NK-92 treated with Interleukin-12 subunit alpha and Interleukin-12 subunit beta, amount 100 ng/mL, for 24 hours (cell line): Measurements from ENCODE around the gene ZDHHC23.

Source experiments
- DNase-seq: peaks from one replicate; lab custom pipeline; 2025; lab: John Stamatoyannopoulos, UW

Gene ZDHHC23, protein sequence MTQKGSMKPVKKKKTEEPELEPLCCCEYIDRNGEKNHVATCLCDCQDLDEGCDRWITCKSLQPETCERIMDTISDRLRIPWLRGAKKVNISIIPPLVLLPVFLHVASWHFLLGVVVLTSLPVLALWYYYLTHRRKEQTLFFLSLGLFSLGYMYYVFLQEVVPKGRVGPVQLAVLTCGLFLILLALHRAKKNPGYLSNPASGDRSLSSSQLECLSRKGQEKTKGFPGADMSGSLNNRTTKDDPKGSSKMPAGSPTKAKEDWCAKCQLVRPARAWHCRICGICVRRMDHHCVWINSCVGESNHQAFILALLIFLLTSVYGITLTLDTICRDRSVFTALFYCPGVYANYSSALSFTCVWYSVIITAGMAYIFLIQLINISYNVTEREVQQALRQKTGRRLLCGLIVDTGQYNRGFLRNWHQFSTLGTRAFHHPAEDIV

DNA sequence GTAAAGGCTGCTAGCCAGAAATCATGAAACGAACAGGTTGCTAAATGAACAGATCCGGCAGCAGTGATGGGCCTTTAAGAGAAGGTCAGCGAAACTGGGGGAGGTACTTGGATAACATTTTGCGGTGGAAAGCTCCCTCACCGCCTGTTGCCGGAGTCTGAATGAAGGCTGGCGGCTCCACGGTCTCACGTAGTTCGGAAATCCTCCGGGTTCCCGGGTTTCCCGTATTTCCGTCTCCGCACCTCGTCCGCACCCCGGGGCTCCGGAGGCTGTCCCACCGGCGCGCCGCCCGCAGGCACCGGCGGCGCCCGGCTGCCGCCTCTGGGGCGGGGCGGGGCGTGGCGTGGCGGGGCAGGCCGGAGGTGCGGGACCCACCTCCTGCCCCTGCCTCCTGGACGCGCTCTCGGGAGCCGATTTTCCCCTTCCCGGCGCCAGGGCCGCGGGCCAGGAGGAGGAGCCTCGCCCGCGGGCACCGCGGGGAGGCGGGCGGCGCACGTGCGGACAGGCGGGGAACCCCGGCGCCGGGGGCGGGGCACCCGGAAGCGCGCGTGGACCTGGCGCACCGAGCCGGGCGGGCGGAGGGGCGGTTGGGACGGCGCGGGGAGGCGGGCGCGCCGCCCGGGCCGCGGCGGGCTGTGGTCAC, at the start of gene ZDHHC23:
Gene ZDHHC23 (plus strand): TSS at position 642 of the 643 bp plus-strand sequence. CDS start 790 bp downstream, outside the sequence.
- DNase-seq = no peak

DNA sequence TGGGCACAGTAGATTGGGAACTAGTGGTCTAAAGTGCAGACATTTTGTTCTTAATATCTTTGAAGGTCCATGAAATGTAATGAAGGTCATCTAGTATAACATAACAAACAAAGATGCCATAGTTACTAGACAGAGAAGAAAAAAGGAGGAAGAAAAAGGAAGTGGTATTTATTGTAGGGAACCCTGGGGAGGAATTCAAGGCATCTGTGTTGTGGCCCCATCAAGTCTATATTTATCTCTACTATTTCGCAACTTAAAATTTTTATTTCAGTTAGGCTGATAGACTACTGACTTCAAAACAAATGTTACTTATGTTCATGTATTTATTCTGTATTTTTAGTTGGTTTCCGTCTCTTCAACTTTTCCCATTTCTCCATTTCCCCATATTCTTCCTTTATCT, 48.9 kb upstream of the ZDHHC23 start:
- DNase-seq = no peak

DNA sequence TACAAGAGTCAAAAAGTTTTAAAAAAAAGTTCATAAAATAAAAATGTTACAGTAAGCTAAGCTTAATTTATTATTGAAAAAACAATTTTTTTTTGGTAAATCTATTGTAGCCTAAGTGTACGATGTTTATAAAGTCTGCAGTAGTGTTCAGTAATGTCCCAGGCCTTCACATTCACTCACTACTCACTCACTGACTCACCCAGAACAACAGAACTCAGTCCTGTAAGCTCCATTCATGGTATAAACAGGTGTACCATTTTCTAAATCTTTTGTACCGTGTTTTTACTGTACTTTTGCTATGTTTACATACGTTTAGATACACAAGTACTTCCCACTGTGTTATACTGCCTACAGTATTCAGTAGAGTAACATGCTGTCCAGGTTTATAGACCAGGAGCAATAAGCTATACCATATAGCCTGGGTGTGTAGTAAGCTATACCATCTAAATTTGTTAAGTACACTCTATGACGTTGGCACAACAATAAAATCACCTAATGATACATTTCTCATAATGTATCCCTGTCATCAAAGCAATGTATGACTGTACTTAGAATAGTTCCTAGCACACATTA, 41.2 kb upstream of the ZDHHC23 start:
- DNase-seq = no peak

DNA sequence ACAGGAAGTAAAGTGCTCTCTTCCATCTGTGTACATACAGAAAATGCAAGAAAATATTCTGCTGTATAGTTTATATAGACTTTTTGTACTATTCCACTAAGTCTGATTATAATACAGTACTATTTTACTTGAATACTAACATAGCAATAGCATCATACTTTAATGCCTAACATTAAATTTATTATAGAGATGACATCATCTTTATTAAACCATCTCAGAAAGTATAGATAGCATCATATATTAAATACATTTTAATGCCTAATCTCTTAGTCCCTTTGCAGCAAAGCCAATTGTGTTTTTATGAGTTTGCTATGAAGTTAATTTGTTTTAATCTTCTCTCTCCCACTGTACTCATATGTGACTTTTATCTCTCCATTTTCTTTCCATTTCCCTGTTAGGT, 39.7 kb upstream of the ZDHHC23 start:
- no peak for DNase-seq

DNA sequence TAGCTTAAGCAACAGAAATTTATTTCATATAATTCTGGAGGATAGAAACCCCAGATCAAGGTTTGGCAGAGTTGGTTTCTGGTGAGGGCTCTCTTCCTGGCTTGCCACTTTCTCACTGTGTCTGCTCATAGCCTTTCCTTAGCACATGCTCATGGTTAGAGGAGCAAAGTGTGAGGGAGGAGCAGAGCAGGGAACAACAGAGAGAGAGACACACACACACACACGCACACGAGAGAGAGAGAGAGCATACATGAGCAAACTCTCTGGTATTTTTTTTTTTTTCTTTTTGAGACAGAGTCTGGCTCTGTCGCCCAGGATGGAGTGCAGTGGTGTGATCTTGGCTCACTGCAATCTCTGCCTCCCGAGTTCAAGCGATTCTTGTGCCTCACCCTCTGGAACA, 36.8 kb upstream of the ZDHHC23 start:
- no peak for DNase-seq

DNA sequence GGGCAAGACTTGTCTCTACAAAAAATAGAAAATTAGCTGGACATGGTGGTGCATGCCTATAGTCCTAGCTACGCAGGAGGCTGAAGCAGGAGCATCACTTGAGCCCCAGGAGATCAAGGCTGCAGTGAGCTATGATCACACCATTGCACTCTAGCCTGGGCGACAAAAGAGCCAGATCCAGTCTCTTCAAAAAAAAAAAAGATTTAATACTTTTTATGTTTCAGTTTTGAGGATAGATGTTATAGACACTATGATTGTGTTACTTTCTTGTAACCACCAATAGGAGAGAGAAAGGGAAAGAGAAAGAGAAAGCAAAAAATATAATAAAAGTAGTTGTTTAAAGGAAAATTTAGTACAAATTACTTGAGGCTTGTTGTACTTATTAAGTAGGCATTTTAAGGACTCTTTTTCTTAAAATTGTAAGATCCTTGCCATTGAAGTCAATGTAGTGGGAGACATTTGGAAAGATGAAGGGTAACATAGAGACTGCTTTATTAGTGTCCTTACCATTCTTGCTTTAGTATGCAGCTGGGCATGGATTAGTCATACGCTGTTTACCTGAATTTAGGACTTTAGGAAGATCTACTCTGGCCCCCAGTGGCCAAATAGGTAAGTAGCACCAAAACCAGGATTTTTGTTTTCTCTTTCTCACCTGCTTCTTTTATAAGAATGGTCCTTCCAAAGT, 35.1 kb upstream of the ZDHHC23 start:
- peak; percentile 37 for DNase-seq

DNA sequence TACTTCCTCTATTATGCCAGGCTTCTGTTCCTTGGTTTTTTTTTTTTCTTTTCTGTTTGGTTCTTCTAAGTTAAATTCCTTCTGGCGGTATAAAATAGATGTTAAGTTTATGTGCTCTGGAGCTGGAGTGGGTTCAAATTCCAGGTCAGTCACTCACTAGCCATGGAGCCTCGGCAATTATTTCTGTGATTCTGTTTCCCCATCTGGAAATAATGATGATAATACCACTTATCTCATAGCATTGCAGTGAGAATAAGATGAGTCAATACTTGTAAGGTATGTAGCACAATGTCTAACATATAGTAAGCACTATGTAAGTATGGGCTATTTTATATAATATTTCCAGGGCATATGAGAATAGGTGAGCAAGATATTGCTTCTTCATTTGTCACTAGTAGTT, 33.2 kb upstream of the ZDHHC23 start:
- DNase-seq = no peak

DNA sequence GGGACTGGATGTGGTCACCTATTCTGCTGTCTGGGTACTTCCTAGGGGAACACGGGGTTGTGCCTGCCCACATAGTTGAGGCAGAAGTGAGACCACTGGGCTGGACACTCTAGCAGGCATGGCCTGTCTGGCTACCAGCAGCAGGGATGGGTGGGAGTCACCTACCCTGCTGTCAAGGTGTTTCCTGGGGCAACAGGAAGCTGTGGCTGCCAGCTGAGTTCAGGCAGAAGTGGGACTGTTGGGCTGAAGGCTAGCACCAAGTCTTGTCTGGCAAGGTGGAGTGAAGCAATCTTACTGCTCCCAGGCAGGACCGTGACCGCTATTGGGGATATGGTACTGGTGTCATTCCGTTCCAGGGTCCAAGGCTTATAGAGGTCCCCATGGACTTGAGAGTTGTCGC, 20.3 kb upstream of the ZDHHC23 start:
- DNase-seq = no peak

DNA sequence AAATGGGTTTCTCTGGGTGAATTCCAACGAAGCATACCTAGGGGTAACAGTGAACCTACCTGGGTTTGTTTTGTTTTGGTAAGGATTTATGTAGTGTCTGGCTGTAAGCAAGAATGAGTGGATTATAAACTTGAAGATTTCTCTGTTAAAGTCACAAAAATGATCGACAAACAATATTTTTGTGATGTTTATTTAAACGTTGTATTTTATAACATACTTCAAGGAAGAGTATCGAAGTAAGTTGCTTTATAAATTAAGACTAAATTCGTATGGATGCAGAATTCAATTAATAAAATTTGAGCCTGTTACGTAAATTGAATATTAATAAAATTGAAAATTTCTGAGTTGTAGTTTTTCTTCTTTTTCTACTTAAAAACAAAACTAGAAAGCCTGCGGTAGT, 982 bp upstream of the ZDHHC23 start:
- DNase-seq = no peak

DNA sequence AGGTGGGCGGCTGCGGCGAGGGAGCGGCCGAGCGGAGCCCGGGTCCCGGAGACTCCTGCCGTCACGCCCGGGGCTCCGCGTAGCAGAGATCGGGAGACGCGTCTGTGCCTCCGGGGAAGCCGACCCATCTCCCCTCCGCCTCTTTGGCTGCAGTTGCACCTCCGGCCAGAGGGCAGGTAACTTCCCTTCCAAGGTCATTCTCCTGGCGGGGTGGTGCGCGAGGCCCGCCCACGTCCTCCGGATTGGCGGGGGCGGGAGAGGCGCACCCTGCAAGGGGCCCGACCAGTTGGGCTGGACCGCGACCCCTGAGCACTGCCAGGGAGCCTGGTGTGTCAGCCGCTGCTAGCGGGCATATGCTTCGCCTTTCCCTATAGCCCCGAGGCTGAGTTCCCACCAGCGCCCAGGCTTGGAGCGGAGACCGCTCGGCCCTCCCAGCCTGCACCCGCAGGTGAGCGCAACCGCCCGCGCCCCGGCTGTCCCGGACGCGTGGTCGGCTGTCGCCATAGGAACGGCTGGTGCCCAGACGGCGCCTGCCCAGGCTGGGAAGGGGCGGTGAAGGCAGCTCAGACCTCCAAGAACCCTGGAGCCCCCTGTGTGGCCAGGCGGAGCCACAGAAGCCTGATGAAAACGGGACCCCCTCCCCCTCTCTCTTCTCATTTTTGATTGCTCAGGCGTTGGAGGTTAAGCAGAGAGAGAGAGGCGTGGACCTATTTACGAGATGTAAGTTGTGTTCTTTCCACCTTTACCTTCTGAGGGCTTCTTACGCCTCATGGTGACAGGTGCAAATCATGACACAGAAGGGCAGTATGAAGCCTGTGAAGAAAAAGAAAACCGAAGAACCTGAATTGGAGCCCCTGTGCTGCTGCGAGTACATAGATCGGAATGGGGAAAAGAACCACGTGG, 453 bp downstream of the ZDHHC23 start:
- no peak for DNase-seq

DNA sequence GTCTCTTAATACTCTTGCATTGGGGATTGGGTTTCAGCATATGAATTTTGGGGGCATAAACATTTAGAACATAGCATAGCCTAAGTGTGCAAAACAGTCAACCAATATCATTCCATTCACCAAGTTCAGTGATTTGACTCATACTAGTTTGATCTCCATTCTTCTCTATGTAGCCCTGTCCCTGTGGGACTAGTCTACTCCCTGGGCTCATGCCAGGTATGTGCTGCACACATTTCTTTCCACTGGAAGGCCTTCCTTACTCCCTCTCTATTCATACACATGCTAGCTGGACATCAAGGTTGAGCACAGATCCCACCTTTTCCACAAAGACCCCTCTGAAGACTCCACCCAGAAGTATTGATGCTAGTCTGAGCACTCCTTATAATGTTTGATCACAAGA, 5.1 kb downstream of the ZDHHC23 start:
- no peak for DNase-seq

DNA sequence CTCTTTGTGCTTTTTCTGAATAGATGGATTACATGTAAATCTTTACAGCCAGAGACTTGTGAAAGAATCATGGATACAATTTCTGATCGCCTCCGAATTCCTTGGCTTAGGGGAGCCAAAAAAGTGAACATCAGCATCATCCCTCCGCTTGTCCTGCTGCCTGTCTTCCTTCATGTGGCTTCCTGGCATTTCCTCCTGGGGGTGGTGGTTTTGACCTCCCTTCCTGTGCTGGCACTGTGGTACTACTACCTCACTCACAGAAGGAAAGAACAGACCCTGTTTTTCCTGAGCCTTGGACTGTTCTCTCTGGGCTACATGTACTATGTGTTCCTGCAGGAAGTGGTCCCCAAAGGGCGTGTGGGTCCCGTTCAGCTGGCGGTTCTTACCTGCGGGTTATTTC, 5.9 kb downstream of the ZDHHC23 start:
- no peak for DNase-seq

DNA sequence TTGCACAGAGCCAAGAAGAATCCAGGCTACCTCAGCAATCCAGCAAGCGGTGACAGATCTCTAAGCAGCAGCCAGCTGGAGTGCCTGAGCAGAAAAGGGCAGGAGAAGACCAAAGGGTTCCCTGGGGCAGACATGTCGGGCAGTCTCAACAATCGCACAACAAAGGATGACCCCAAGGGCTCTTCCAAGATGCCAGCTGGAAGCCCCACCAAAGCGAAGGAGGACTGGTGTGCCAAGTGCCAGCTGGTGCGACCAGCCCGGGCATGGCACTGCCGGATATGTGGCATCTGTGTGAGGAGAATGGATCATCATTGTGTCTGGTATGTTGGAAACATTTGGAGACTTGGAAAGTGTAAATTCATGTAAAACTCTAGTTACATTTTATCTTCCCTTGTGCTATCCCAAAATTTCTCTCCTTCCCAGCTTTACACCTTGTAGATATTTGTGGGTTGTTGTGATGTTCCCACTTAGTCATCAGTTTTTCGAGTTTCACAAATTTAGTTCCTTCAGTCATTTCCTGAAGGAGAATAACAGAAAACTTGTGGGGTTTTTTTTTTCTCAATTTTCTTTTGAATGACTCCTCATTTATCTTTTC, 6.4 kb downstream of the ZDHHC23 start:
- no peak for DNase-seq

DNA sequence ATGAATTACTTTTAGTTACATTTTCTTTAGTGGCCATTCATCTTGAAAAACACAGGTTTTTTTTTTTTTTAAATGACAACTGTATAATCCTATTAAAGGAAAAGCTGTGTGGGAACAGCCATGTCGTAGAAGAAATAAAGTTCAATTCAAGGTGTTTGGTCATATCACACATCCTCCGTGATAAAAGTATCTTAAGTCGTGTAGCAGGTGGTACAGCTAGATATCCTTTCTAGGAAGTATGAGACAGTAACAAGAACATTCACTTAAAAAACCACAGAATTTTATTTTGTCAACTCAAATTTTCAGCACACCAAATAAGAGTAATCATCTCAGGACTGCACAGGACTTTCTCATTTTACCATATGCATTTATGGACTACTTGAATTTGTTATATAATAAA, 16.1 kb downstream of the ZDHHC23 start:
- DNase-seq = no peak

DNA sequence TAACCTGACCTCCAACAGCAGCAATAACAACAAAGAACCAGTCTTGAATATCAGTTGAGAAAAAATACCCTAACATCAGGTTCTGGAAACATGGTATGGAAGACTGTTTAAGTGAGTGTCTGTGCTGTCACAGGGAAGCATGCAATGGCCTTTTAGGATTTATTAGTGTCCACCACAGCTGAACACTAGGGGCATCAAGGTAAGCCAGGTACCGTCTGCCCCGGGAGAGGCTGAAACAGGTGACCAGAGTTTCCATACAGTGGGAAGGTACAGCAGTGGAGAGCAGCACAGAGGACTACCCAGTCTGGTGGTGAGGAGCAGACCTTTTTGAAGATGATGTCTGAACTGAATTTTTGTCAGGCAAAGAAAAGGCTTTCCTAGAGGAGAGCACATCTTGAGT, 18.4 kb downstream of the ZDHHC23 start:
- DNase-seq = no peak

DNA sequence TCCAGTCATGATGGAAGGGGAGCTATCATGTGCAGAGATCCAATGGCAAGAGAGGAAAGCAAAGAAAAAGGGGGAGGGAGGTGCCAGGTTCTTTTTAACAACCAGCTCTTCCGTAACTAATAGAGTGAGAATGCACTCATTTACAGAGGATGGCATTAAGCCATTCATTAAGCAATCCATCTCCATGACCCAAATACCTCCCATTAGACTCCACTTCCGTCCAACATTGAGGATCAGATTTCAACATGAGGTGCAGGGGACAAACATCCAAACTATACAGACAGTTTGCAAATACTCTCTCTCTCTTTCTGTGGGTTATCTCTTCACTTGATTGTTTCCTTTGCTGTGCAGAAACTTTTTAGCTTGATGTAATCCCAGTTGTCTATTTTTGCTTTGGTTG, 21.2 kb downstream of the ZDHHC23 start:
- DNase-seq = no peak

DNA sequence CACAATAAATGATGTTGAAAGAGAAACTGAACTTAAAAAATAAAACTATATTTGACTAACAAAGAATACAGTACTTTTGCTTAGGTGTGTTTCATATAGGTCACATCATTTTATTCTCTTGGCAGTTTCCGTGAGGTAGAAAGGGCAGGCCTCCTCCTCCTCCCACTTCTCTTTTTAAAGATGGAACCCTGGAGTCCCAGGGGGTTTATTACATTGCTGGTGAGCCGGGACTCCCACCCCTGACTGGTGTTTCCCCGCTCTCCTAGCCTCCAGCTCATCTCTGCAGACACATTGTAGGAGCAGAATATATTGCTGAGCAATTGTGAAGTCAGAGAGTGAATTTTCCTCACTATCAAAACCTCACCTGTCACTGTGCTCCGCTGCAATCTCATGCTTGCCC, 30.0 kb downstream of the ZDHHC23 start:
- DNase-seq = no peak

DNA sequence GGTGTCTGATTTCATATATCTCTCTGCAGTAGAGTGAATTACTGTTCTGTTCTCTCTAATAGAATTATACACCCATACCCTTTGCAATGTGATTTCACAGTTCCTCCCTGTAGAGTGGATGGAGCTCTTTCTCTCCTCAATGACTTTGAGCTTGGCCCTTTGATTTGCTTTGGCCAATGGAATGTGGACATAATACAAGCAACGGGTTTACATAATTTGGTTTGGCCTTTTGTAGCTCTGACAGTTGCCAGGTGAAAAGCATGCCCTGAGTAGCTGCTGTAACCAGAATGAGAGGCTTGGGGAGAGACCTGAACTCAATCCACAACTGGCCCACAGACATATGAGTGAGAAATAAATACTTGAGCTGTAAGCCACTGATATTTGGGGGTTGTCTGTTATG, 32.1 kb downstream of the ZDHHC23 start:
- DNase-seq = no peak

DNA sequence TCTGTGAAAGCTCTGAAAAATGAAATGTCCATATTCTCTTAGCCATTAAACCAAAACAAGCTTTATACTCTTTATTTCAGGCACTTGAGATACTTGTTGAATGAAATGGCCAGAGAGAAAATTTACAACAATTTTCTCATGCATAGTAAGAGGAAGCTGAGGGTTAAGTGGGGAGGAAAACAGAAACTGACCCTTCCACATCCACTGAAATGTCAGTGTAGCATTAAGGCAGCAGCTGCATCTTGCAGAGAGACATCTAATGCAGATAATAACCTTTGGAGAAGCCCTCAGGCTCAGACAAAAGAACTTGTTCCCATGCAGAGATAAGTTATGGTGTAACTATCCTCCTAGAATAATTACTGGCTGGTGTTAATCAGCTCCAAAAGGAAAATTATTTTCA, 34.0 kb downstream of the ZDHHC23 start:
- no peak for DNase-seq

DNA sequence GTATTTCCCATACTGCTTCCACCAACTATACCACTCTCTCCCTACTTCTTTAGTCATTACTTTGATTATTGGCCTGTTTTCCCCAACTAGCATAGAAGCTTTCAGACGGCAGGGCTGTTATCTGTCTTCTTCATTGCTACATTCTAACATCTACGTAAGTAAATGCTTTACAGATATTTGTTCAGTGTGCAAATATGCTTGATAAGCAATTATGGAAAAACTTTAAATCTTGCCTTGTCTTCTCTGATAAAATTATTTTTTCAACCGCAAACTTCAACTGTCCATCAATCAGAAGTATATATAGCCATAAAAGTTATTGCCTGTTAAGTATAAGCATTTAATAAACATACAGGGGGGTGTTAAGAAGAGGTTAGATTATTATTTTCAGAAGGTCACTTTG, 35.7 kb downstream of the ZDHHC23 start:
- no peak for DNase-seq

DNA sequence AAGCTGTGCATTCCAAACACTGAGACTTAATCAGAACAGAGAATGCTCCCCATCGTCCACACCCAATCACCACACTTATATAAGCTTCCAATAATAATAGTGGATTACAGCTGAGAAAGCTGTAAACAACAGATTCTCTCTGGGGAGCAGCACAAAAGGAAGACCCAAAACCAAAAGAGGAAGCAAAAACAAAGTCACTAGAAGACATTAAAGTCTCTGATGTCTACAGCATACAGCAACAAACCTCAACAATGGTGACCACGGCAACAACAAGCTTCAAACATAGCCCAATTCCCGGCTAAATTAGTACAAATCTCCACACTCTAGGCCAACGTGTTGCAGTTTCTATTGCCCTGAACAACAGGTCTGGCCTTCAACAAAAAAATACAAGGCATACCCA, 37.7 kb downstream of the ZDHHC23 start:
- no peak for DNase-seq
